GM20000 (cell line): ENCODE results near the gene BNC2.

Source experiments
- DNase-seq: peaks from one replicate; pipeline ENCODE4 v3.0.0; 2012; ENCODE audit warnings: low spot score
- CTCF ChIP-seq: IDR thresholded peaks from 2 replicates; pipeline ENCODE4 v1.5.1; 2012; ENCODE audit warnings: mild to moderate bottlenecking, control low read depth; ENCODE audit errors: extremely low read depth, missing control alignments

The BNC2 gene

GRCh38 chr9:16475996-16476395 is 394.5 kb downstream of the BNC2 start:
- DNase-seq = no peak
- TF ChIP-seq CTCF = no peak

- TF ChIP-seq CTCF = no peak
- DNase-seq = no peak
Observed at GRCh38 chr9:16475257-16475656, 395.2 kb downstream of the BNC2 start.

- no peak for DNase-seq
- no peak for TF ChIP-seq CTCF
Observed at GRCh38 chr9:16469184-16469583, 401.3 kb downstream of the BNC2 start.

GRCh38 chr9:16461851-16462250 is 408.6 kb downstream of the BNC2 start:
- no peak for DNase-seq
- TF ChIP-seq CTCF = no peak

GRCh38 chr9:16461137-16461840 is 409.2 kb downstream of the BNC2 start:
- no peak for TF ChIP-seq CTCF
- no peak for DNase-seq

- no peak for TF ChIP-seq CTCF
- DNase-seq = no peak
Observed at GRCh38 chr9:16460696-16461095, 409.8 kb downstream of the BNC2 start.

- TF ChIP-seq CTCF = no peak
- DNase-seq = no peak
Observed at GRCh38 chr9:16459421-16460148, 410.9 kb downstream of the BNC2 start.
